ENCODE results near the gene PAWR.

GRCh38 chr12:79638490-79638889, 52.3 kb downstream of the PAWR start:
- TF ChIP-seq POLR2A (IDR thresholded peaks at IDR 0.05; ENCODE audit: low read depth, low read length): no peak
- TF ChIP-seq POLR2AphosphoS5 (IDR thresholded peaks at IDR 0.05; ENCODE audit: low read depth, low read length): no peak
